HFFc6 (cell line): ENCODE data around the gene TMEM154. TPM values are rescaled to one million over a fixed set of nuclear protein-coding genes. Genes with fewer than 3 reads are reported as not detected.

Source experiments
- DNase-seq: peaks from one replicate; pipeline ENCODE4 v3.0.0-alpha.2; 2018
- H3K27ac Mint-ChIP-seq: 2 replicates; pipeline ENCODE4 v1.8.0; 2020; ENCODE audit warnings: mild to moderate bottlenecking, mixed read lengths
- H3K27me3 Mint-ChIP-seq: 2 replicates; pipeline ENCODE4 v1.8.0; 2021; ENCODE audit warnings: mild to moderate bottlenecking, moderate library complexity, mixed read lengths; ENCODE audit not compliant: insufficient read depth
- H3K36me3 Mint-ChIP-seq: 2 replicates; pipeline ENCODE4 v1.8.0; 2021; ENCODE audit warnings: low read depth, mixed read lengths
- H3K4me1 Mint-ChIP-seq: 2 replicates; pipeline ENCODE4 v1.8.0; 2020; ENCODE audit warnings: low read depth, mixed read lengths
- H3K4me3 Mint-ChIP-seq: 2 replicates; pipeline ENCODE4 v1.8.0; 2020; ENCODE audit warnings: mild to moderate bottlenecking, moderate library complexity, mixed read lengths
- H3K9me3 Mint-ChIP-seq: 2 replicates; pipeline ENCODE4 v1.8.0; 2020; ENCODE audit warnings: mild to moderate bottlenecking, mixed read lengths
- CTCF ChIP-seq: fragments of 200-600 bp; sonication (generic); IDR thresholded peaks from 2 replicates; pipeline ENCODE4 v1.5.0; 2021; ENCODE audit warnings: antibody characterized with exemption, mild to moderate bottlenecking
- long read RNA-seq: library from polyadenylated mRNA; unstranded; transcript quantifications from one replicate; pipeline ENCODE4 v2.0.0, GENCODE V29; 2019
- total RNA-seq, 6 experiments: library from RNA; stranded (reverse); fragmentation: NEBNext Ultra II Directional; extraction: Animal tissue kit (Norgen Biotek cat#: 25700); gene quantifications; 2 replicates in 1 of 6; 3 replicates in 5 of 6; pipeline ENCODE4 v1.2.3, GENCODE V29; 2021

TMEM154 gene, protein sequence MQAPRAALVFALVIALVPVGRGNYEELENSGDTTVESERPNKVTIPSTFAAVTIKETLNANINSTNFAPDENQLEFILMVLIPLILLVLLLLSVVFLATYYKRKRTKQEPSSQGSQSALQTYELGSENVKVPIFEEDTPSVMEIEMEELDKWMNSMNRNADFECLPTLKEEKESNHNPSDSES
- total RNA-seq: 1 to 10 TPM in 3 of 6 experiments, under 1 TPM in 3; 0.23 to 4.0 (median 0.95) TPM
- long read RNA-seq, full-length matches to known transcripts: 1 of 3 reads
- long read RNA-seq, partial matches to known transcripts: 1 of 3 reads
- long read RNA-seq, other reads (novel, unspliced or antisense): 1 of 3 reads

DNA sequence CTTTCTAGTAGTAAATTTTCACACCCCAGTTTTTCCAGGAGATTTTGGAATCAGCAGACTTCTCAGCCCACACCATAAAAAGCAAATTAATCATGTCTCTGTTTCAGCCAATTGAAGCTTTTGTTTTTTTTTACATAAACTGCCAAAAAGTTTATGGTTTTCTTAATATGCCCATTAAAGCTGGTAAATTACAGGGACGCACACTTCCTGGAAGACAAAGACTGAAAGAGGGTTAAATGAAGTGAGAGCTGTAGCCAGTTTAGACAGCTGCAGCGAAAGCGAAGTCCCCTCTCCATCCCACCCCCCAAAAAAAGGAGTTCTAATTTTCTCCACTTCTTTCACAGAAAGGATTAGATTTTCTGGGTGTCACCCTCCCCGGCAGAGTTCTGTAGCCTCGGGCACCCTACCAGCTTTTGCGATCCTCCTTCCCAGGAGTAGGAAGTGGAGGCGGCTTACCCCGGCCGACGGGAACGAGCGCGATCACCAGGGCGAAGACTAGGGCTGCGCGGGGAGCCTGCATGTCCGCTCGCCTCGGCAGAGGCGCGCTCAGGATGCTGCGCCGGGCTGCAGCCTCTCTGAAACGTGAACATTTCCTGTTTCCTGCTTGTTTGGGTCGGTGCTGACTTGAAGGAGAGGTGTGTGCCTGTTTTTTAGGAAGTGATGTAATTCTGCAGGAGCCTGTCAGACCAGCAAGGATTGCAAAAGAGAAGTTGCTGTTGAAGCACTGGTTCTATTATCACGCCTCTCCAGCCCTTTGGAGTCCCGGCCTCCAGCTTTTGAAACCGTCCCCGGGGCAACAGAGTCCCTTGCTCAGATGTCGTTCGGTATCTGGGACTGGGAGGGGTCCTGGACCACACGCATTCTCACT is at the start of gene TMEM154:
Gene TMEM154, minus strand, starts transcription at position 584 of the 868 bp plus-strand sequence. Its CDS starts 64 bp downstream, at position 520.
- Mint-ChIP-seq H3K27me3 (peaks cover 9% of the 10 kb centered on the region), H3K4me3 (peak within 1 kb of the TSS; percentile 85), H3K9me3 (no peaks in the 10 kb centered on the region), H3K27ac (peak within 1 kb of the TSS; percentile 44; the same call in 1 of the 2 replicates), H3K4me1 (peaks cover 46% of the 10 kb centered on the region), H3K36me3 (no peaks in the 10 kb centered on the region)
- TF ChIP-seq CTCF: no peak
- peak; percentile 17 for DNase-seq

DNA sequence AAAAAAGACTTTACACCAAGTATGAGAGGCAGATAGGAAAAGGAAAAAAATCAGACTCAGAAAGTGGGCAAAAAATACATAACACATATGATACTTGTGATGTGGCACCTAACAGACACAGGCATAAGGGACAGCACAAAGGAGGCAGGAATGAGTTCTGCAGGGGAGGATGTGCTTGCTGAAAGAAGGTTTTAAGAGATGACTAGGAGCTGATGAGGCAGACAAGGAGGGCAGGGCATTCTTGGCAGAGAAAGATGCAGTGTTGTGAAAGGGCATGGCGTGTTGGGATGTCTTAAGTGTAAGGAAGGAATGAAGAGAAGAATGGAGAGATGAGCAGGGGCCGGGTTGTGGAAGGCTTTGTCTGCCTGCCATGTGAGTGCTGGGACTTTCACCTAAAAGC is 49.7 kb upstream of the TMEM154 start:
- no peak overlapping the region for H3K4me3 Mint-ChIP-seq
- H3K36me3 Mint-ChIP-seq: no peaks in the 10 kb centered on the region
- no peaks in the 10 kb centered on the region for H3K4me1 Mint-ChIP-seq
- no peaks in the 10 kb centered on the region for H3K9me3 Mint-ChIP-seq
- peaks cover 16% of the 10 kb centered on the region for H3K27me3 Mint-ChIP-seq
- TF ChIP-seq CTCF: no peak
- no peak overlapping the region for H3K27ac Mint-ChIP-seq
- peak; percentile 59 for DNase-seq

DNA sequence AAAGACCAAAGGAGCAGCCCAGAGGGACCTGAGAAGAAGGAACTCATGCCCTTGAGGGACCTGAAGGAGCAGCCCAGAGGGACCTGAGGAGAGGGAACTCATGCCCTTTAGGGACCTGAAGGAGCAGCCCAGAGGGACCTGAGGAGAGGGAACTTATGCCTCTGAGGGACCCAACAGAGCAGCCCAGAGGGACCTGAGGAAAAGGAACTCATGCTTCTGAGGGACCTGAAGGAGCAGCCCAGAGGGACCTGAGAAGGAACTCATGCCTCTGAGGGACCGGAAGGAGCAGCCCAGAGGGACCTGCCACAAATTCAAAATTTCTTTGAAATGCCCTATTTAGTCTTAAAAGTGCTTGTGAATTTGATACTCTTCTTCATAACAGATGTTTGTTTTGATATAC is 48.5 kb upstream of the TMEM154 start:
- H3K9me3 Mint-ChIP-seq: no peaks in the 10 kb centered on the region
- peaks cover 16% of the 10 kb centered on the region for H3K27me3 Mint-ChIP-seq
- H3K36me3 Mint-ChIP-seq: no peaks in the 10 kb centered on the region
- DNase-seq: no peak
- no peak for TF ChIP-seq CTCF
- no peak overlapping the region for H3K27ac Mint-ChIP-seq
- H3K4me1 Mint-ChIP-seq: no peaks in the 10 kb centered on the region
- H3K4me3 Mint-ChIP-seq: no peak overlapping the region

DNA sequence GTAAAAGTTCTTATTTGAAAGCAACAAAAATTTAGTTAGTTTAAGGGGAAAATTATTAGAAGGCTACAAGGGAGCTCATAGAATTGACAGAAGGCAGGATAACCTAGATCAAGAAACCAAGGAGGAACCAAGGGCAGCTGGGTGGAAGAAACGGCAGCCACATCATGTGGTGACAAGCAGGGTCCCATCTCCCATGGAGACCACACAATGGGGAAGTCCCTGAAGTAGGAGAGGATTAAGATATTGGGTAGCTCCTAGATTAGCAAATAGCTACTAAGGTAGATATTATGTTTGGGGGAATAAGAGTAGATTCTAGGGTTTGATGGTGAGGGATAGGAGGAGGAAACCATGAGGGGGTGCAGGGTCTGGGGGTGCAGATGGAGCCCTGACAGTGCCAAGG is 48.0 kb upstream of the TMEM154 start:
- Mint-ChIP-seq H3K4me1 (no peaks in the 10 kb centered on the region), H3K36me3 (no peaks in the 10 kb centered on the region), H3K27me3 (peaks cover 16% of the 10 kb centered on the region), H3K9me3 (no peaks in the 10 kb centered on the region), H3K27ac (no peak overlapping the region), H3K4me3 (no peak overlapping the region)
- no peak for TF ChIP-seq CTCF
- no peak for DNase-seq

DNA sequence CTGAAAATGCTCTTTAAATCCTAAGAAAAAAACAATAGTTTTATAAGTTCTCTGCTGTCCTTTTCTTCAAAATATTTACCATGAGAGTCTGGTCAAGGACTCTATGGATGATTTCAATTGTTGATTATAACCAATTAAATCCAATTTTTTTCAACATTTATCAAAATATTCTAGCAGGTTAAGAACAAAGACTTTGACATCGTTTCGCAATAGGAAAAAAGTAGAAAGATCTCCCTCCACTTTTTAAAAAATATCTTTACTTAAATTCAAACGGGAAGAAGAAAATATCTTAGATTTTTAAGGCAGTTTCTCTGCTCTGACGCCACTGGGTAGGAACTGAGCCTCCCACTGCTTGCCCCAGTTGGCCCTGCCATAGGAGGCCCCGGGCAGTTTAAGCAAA is 44.7 kb upstream of the TMEM154 start:
- H3K36me3 Mint-ChIP-seq: no peaks in the 10 kb centered on the region
- H3K4me1 Mint-ChIP-seq: no peaks in the 10 kb centered on the region
- no peak overlapping the region for H3K27ac Mint-ChIP-seq
- no peak for TF ChIP-seq CTCF
- no peak for DNase-seq
- no peaks in the 10 kb centered on the region for H3K9me3 Mint-ChIP-seq
- peaks cover 22% of the 10 kb centered on the region for H3K27me3 Mint-ChIP-seq
- no peak overlapping the region for H3K4me3 Mint-ChIP-seq
